PFSK-1 (cell line): ENCODE results near the gene ZFP42.

Experiments used
- FOXP2 ChIP-seq: optimal IDR thresholded peaks from 2 replicates; pipeline ENCODE3; 2011; ENCODE audit warnings: borderline replicate concordance, control low read depth, inconsistent platforms; ENCODE audit not compliant: insufficient read depth; ENCODE audit errors: extremely low read length, extremely low read depth
- POLR2AphosphoS5 ChIP-seq: IDR thresholded peaks from 2 replicates; pipeline ENCODE4 v1.6.1; 2012; ENCODE audit warnings: low read depth, mild to moderate bottlenecking, control low read depth, low read length, moderate library complexity
- REST ChIP-seq, 2 experiments: IDR thresholded peaks; 2 replicates each; pipeline versions ENCODE4 v1.6.1 to v1.8.0; 2011 to 2012; ENCODE audit warnings: low read depth in 2 of 2, low read length in 2 of 2, control low read depth in 1 of 2, inconsistent platforms in 1 of 2, mild to moderate bottlenecking in 1 of 2, moderate library complexity in 1 of 2; ENCODE audit not compliant: insufficient read depth in 1 of 2
- SIN3A ChIP-seq: IDR thresholded peaks from 2 replicates; pipeline ENCODE4 v1.6.1; 2012; ENCODE audit warnings: mild to moderate bottlenecking, low read length, moderate library complexity, borderline replicate concordance; ENCODE audit not compliant: insufficient read depth
- TAF1 ChIP-seq: IDR thresholded peaks from 2 replicates; pipeline ENCODE4 v1.6.1; 2012; ENCODE audit warnings: low read length, control low read depth, borderline replicate concordance; ENCODE audit not compliant: insufficient read depth

Gene ZFP42

GRCh38 chr4:188002323-188002722 is 6.8 kb downstream of the ZFP42 start:
- TF ChIP-seq TAF1 = no peak
- no peak for TF ChIP-seq POLR2AphosphoS5
- TF ChIP-seq FOXP2 = no peak
- no peak for TF ChIP-seq SIN3A
- no peak for TF ChIP-seq REST (IDR thresholded peaks at IDR 0.05; ENCODE audit: insufficient read depth in 1 of 2, low read depth in 2 of 2, low read length in 2 of 2)

- TF ChIP-seq REST (IDR thresholded peaks at IDR 0.05; ENCODE audit: insufficient read depth in 1 of 2, low read depth in 2 of 2, low read length in 2 of 2) = no peak
- TF ChIP-seq TAF1 = no peak
- TF ChIP-seq SIN3A = no peak
- TF ChIP-seq FOXP2 = no peak
- TF ChIP-seq POLR2AphosphoS5 = no peak
Observed at GRCh38 chr4:188002751-188003150, 7.2 kb downstream of the ZFP42 start.

GRCh38 chr4:188005561-188005960 is 10.0 kb downstream of the ZFP42 start:
- TF ChIP-seq TAF1 = no peak
- TF ChIP-seq POLR2AphosphoS5 = no peak
- no peak for TF ChIP-seq REST (IDR thresholded peaks at IDR 0.05; ENCODE audit: insufficient read depth in 1 of 2, low read depth in 2 of 2, low read length in 2 of 2)
- TF ChIP-seq SIN3A = no peak
- TF ChIP-seq FOXP2 = no peak

- TF ChIP-seq FOXP2 (no peak), REST (IDR thresholded peaks at IDR 0.05; ENCODE audit: insufficient read depth in 1 of 2, low read depth in 2 of 2, low read length in 2 of 2) (no peak), POLR2AphosphoS5 (no peak)
Observed at GRCh38 chr4:188006285-188006848, 10.8 kb downstream of the ZFP42 start.

GRCh38 chr4:188008377-188008776 is 12.8 kb downstream of the ZFP42 start:
- TF ChIP-seq TAF1 (no peak), POLR2AphosphoS5 (peak; percentile 55; the same call in 1 of the 2 replicates), FOXP2 (no peak), REST (IDR thresholded peaks at IDR 0.05; ENCODE audit: insufficient read depth in 1 of 2, low read depth in 2 of 2, low read length in 2 of 2) (peak in 1 of 2 experiments; percentile 63; a peak in 1 of 4 replicates), SIN3A (0 out of 2 replicates have a peak, but pooled peaks have one; percentile 68)
